Activated CD8-positive, alpha-beta memory T cell treated with anti-CD3 and anti-CD28 coated beads, Interleukin-2, amount 50 U/mL, for 48 hours (primary cell): ENCODE data around the gene ITGB7.

Experiments used
- DNase-seq: peaks from one replicate; pipeline ENCODE4 v3.0.0-alpha.2; 2020

Gene ITGB7, protein sequence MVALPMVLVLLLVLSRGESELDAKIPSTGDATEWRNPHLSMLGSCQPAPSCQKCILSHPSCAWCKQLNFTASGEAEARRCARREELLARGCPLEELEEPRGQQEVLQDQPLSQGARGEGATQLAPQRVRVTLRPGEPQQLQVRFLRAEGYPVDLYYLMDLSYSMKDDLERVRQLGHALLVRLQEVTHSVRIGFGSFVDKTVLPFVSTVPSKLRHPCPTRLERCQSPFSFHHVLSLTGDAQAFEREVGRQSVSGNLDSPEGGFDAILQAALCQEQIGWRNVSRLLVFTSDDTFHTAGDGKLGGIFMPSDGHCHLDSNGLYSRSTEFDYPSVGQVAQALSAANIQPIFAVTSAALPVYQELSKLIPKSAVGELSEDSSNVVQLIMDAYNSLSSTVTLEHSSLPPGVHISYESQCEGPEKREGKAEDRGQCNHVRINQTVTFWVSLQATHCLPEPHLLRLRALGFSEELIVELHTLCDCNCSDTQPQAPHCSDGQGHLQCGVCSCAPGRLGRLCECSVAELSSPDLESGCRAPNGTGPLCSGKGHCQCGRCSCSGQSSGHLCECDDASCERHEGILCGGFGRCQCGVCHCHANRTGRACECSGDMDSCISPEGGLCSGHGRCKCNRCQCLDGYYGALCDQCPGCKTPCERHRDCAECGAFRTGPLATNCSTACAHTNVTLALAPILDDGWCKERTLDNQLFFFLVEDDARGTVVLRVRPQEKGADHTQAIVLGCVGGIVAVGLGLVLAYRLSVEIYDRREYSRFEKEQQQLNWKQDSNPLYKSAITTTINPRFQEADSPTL

DNA sequence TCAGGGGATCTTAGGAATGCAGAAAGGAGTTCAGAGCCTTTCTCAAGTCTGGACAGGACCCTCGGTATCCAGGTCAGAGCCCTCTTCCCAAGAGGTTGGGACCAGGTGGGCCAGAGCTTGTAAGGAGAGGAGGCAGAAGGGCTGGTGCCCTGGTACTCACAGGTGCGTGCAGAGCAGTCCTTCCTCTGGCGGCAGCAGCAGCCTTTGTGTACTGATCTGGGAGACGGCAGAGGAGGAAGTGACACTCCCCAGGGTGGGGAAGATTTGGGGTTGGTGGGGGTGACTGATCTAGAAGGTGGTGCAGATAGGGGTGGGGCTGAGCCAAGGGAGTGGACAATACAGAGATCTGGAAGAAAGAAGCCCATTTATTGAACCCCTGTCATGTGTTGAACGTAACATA, at the start of gene ITGB7:
TSS of gene ITGB7 (minus strand) at position 210 of the 400 bp plus-strand sequence. CDS start 6,808 bp downstream, outside the sequence.
- DNase-seq: peak; percentile 82

DNA sequence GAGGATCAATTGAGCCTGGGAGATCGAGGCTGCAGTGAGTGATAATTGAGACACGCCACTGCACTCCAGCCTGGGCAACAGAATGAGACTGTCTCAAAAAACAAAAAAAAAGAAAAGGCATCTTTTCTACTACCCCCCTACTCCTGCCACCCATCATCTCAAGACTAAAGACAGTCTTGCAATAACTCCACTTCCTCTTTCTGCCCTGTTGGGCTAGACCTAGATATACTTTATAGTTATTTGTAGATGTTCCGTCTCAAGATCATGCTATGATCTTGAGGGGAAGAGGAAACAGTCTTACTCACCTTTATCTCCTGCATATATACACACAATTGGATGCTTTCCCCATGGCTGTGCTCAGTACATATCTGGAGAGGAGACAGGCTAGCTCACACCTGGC, 48.9 kb upstream of the ITGB7 start:
- DNase-seq: no peak

DNA sequence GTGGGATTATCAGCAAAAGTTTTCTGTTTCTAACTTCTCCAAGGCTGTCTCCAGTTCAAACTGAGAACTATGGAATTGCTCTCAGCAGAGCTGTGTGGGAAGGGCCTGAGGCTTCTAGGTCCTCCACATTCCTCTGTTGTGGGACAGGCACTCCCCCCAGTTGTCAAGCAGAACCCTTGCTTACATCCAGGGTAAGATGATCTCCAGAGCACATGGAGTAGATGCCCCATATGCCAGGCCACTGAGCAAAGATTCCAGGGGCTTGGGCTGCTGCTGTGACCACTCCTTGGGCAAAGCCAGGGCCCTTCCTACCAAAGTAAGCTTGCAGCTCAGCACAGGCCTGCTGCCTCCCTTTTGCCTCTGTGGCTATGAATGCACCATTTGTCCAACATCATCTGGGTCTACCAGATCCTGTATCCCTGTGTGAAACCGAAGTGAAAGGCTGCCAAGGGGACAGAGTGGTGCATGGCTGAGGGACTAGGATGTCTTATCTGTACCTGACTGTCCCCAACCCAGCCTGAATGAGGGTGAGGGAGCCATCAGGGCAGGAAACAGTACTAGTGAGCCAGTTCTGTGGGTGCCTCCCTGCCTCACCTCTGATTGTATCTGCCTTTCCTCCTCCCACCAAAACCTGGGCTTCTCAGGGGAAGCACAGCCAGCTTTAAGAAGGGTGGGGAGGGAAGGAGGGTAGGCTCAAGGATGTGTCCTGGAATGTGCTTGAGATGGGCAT, 47.9 kb upstream of the ITGB7 start:
- DNase-seq: no peak

DNA sequence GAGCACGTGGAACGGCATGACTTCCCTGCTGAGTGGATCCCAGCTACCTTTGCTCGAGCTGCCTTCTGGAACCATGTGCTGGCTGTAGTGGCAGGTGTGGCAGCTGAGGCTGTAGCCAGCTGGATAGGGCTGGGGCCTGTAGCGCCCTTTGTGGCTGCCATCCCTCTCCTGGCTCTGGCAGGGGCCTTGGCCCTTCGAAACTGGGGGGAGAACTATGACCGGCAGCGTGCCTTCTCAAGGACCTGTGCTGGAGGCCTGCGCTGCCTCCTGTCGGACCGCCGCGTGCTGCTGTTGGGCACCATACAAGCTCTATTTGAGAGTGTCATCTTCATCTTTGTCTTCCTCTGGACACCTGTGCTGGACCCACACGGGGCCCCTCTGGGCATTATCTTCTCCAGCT, 46.2 kb upstream of the ITGB7 start:
- no peak for DNase-seq

DNA sequence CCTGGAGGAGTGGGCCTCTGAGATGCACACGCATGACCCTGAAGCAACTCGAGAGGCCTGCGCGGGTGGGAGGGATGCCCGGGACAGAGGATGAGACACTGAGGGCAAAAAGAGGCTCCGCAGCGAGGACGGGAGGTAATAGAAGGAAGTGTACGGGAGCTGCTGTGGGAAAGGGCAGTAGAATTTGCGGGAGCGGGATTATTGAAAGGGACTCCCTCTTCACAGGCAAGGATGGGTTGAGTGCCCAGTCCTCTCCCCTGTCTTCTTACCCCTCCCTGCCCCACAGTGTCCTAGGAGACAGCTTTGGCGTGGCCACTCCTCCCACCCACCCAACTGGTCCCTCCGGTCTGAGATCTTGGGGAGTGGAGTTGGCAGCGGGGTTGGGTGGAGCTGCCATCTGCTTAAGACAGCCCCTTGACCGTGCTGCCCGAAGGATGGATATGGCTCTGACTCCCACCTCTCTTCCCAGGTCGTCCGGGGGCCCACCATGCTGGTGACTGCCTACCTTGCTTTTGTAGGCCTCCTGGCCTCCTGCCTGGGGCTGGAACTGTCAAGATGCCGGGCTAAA, 45.4 kb upstream of the ITGB7 start:
- no peak for DNase-seq

DNA sequence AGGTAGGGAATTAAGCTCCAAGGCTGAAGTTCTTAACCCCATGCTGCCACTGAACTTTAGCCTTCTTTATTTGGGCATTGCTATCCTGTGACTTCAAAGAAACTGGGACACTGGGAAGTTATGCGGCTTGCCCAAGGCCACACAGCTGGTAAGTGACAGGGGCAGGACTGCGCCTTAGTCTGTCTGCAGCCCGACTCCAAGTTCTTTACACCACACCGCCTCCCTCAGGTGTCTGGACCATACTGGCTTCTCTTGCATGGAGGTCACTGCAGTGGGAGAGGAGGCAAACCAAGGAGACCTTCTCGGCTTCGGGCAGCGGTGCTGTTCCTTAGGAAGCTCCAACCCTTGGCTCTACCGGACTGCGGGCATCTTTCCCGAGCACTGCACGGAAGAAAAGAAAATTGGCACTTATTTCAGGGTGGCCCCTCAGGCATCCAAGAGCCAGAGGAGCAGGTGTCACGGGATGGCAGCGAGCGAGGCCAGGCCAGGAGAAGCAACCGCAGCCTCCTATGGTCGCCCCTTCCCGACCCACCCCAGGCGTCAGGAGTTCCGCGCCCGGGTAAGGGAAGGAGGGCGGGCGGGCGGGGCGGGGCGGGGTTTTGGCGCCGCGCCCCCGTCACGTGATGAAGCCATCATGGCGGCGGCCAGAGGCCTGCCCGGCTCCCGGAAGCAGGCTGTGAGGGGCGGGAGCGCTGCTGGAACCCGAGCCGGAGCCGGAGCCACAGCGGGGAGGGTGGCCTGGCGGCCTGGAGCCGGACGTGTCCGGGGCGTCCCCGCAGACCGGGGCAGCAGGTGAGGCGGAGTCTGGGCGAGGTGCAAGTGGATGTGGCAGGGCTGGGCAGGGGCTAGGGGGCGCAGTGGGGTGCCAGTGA, 44.7 kb upstream of the ITGB7 start:
- DNase-seq: peak; percentile 85

DNA sequence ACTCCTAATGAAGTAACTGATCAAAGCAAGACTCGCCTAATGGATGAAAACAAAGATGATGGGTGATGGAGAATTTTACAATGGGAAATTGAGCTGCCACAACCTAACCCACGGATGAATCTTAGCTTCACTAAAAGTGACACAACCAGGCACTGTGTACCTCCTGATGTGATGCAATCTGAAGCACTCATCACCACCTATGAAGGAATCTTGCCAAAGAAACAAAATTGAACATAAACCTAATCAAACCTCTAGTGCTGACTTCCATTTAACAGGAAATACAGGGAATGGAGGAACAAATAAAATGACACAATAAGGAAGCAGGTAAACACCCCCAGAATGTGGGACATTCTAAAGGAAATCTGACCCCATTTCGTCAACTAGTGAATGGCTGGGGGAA, 38.2 kb upstream of the ITGB7 start:
- no peak for DNase-seq

DNA sequence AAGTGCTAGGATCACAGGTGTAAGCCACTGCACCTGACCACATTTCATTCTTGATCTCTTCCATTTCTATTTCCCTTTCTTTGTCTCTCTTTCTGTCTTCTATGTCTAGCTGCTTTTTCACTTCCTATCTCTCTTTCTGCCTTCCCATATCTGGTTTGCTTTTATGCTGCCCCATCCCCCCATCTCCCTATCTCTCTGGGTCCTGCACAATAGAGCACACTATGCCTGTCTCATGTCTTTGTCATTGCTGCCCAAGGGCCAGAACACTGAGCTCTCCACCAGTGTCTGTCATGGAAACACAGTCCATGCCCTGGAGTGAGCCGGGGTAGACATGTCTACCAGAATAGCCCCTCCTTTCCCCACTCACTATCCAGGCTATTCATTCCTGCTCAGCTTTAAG, 37.3 kb upstream of the ITGB7 start:
- no peak for DNase-seq

DNA sequence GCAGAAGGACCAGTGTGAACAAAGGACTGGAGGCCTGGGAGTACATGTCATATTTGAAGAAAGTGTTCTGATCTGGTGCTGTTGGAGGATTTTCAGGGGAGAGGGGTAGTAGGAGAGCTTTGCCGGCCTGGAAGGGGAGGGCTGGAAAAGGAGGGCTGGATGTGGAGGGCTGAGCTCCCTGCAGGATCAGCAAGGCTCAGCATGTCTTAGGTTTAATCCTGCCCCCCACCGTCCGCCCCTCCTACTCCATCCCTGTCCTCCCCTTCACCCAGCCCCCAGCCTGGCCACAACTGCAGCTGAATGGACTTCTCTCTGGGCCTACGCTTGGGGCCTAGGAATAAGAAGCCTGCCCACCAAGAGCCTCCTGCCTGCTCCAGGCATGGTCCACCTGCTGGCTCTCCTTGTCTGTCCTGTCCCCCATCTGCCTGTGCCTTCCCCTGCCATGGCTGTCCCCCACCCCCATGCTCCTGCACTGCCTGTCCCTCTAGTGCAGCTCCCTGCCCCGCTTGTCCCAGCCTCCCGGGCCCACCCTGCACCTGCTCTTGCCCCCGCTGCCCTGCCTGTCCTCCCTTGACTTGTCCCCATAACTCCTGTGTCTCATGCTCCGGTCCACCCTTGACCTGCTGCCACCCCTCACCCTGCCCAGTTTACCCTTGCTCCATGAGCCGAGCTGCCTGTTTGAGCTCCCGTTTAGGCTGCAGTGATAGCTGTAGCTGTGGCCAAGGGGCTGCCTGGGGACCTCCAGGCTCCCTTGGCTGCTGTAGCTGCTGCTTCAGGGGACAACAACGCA, 34.8 kb upstream of the ITGB7 start:
- DNase-seq: no peak

DNA sequence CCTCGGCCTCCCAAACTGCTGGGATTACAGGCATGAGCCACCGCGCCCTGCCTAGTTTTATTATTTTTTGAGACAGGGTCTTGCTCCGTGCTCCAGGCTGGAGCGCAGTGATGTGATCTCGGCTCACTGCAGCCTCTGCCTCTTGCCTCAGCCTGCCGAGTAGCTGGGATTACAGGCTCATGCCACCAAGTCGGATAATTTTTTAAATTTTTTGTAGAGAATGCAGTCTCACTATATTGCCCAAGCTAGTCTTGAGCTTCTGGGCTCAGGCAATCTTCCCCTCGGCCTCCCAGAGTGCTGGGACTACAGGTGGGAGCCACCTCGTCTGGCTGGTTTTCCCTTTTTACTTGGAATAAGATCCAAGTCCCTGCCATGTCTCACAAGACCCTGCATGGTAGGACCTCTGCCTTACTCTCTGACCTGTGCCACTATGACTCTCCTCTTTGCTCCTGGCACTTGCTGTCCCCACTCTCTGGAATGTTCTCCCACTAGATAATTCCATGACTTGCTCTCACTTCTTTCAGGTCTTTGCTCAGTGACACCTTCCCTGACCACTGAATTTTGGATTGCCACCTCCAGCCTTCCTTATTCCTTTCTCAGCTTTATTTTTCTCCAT, 32.7 kb upstream of the ITGB7 start:
- DNase-seq: no peak

DNA sequence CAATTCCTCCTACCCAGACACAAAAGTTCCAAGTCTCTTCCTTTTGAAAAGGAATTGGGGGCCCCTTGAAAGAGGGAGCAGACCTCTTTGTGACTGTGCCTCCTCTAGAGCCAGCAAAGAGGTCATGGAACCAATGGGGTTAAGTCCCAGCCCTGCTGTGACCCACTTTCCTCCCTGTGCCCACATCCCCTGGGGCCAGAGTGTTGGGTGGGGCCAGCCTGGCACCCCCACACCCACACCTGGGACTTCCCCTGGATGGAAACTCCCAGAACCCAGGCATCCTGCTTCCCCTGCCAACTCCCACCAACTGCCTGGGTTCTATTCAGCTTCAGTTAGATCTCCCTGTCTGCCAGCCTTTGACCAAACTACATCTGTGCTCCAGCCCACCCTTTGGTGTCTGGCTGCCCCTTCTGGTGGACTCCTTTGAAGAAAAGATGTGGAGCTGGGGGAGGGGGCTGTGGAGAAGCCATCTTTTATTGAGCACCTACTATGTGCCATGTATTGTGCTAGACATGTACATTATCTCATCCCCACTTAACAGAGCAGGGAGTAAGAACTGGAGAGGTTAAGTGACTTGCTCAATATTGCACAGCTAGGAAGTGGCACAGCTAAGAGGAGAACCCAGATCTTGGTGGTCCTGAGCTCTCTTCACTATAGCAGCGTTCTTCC, 29.5 kb upstream of the ITGB7 start:
- DNase-seq: peak; percentile 59

DNA sequence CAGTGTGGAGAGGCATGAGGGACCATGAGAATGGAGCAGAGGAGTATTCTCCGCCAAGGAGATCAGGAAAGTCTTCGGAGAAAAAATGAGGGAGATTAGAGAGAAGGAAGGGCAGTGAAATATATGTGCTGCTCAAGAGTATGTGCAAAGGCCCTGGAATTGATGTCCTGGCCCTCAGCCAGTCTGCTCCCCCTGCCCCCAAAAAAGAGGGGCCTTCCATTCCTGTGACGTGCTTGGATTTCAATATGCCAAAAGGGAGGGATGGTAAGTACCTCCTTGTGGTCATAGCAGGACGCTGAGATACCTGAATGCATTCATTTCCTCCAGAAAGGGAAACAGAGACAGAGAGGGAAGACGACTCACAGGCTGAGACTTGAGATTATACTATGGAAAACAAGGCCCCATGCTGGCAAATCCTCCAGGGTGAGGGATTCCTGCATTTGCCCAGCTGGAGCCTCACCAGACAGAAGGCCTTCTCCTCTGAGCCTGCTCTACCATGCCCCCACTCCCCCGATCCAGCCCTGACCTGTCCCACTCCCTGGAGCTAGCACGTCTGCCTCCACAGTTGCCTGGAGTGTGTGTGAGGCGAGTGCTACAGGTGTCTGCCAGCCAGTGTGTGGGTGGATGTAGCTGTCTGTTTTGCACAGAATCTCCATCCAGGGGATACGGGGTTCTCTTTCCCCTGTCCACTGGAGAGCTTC, 28.8 kb upstream of the ITGB7 start:
- DNase-seq: peak; percentile 61

DNA sequence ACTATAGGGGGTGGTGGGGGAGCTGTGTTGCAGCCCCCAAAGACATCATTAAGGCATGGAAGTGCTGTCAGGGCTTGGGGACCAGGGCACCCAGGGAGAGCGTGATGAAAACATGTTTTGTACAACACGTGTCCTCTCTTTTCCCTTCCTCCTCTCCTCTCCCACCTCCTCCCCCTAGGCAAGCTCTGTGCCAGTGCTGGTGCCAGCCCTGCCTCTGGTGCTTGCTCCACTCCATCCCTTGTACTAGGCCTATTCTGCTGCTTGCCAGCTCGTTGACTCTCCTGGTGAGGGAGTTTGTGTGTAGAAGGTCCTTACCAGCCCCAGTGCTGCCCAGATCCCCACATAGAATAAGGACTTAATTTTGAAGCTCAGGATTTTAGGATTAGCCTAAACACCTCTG, 28.1 kb upstream of the ITGB7 start:
- no peak for DNase-seq

DNA sequence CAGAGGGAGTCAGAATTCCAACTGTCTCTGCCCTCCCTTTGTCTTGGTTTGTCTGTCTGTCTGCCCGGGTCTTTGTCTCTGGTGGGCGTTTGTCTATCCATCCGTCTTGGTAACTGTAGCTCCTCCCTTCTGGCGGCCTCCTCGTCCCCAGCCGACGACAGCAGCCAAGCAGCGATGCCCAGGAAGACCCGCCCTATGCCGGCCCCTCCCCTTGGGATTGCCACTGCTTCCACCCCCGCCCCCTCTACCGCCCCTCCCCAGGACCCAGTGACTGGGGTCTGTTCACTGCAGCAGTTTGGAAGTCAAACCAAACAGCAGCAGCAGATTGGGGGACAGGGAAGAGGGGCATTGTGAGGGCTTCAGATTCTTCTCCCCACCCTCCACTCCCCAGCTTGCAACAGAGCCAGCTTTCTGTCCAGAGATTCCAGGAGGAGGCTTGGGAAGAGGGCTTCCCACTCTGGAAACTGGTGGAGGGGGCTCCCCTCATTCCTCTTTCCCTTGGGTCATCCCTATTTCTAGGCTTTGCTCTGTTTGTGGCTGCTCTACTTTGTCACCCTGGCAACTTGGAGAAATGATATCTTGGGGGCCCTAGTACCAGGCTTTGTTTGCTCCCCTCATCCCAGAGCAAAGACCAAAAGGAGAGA, 27.3 kb upstream of the ITGB7 start:
- no peak for DNase-seq

DNA sequence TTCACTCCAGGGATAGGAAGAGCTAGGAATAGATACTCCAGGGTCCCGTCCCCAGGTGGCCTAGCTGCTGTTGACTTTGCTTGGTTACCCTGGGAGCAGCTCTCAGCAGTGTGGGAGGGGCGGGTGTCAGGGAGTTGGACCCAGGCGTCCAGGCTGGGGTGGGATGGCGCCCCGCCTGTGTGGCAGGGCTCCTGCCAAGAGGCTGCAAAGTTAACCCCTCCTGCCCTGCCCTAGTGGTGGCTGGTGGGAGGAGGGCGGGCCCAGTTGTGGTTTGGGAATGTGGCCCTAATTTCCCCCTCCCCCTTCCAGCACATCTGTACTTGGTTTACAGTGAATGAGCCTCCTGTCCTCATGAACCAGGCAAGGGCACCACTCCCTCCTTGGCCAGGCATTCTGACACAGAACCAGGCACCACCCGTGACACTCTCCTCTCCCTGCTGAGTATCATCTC, 26.6 kb upstream of the ITGB7 start:
- DNase-seq: no peak

DNA sequence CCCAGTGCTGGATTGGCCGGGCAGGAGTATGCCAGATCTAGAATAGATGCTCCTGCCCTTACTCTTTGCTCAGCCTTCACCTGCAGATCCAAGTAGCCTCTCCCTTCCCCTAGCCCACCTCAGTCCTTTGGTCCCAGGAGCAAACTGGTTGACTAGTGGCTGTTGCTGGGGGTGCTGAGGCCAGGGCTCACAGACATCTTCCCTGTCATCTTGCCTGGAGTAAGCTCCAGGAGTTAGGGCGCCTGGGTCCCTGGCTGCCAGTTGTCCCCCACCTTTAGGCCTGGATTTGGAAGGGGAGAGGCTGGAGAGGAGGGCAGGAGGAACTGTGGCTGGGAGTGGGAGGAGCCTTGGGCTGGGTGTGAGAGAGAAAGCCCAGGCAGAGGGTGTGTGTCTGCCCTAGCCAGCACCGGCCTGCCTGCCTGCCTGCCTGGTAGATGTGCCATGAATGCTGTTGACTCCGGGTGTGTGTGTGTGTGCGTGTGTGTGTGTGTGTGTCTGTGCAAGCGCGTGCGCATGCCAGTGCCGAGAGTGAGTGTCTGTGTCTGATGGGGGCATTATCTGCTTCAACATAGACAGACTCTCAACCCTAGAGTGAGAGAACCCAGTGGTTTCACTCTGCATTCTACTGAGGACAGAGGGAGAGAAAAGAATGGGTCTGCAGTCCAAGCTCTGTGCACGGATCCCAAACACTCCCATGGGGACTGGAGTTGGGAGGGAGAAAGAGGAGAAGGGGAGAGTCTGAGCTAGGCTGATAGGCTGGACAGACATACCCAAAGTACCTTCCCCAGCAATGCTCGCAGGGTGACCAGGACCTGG, 25.8 kb upstream of the ITGB7 start:
- no peak for DNase-seq

DNA sequence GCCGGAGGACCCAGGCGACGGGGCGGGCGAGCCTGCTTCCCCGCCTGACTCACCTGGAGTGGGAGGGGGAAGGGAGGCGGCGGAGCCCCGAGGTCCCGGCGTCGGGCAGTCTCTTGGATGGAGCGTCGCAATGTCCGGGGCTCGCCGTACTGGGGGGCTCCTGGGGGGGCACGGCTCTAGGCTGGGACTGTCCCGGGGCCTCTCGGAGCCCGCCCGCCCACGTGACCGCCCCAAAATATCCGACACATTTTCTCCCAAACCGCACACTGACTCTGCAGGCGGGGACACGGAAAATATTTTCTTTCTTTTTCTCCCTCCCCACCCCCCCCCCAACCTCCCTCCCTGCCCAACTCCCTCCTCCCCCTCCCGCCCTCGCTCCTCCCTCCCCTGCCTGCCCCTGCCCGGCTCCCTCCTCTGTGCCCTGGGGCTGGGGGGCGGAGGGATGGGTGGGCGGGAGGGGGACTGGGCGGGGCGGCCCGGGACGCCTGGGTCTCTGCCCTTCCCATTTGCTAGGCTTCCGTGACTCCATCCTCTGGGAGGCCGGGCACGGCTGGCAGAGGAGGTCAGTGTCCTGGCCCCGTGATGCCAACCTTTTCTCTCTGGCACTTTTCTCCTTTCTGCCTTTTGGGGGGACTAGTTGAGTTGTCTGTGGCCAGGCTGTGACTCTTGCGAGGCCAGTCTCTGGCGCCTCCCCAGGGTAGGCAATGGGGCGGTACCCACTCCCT, 25.0 kb upstream of the ITGB7 start, which contains the start of gene RARG:
TSS of gene RARG (minus strand) at position 289 of the 725 bp plus-strand sequence. CDS start 4,664 bp downstream, outside the sequence.
- DNase-seq: peak; percentile 79

DNA sequence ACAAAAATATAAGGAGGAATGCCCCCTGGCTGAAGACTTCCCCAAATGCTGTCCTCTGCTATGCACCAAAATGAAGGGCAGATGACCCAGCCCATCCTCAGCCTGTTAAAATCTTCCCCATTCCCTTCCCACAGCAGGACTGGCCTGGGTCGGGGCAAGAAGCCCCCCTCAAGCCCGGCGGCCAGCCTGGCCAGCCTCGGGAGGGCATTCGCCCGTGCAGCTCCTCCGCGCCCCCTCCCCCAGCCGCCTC, 24.5 kb upstream of the ITGB7 start:
- DNase-seq: no peak
